Ishikawa (cell line): ENCODE measurements around the gene TRPM3.

Experiments used
- CEBPB ChIP-seq: IDR thresholded peaks from 2 replicates; pipeline ENCODE4 v1.6.1; 2012
- CREB1 ChIP-seq: IDR thresholded peaks from 2 replicates; pipeline ENCODE4 v1.6.1; 2012; ENCODE audit warnings: low read depth
- EGR1 ChIP-seq: IDR thresholded peaks from 2 replicates; pipeline ENCODE4 v1.6.1; 2012
- EP300 ChIP-seq: IDR thresholded peaks from 2 replicates; pipeline ENCODE4 v1.6.1; 2012; ENCODE audit warnings: borderline replicate concordance
- FOXM1 ChIP-seq: IDR thresholded peaks from 2 replicates; pipeline ENCODE4 v1.6.1; 2012; ENCODE audit warnings: low read depth, borderline replicate concordance
- NFIC ChIP-seq: IDR thresholded peaks from 2 replicates; pipeline ENCODE4 v1.6.1; 2012
- RAD21 ChIP-seq: IDR thresholded peaks from 2 replicates; pipeline ENCODE4 v1.6.1; 2012; ENCODE audit warnings: low read depth
- REST ChIP-seq: IDR thresholded peaks from 2 replicates; pipeline ENCODE4 v1.6.1; 2012; ENCODE audit warnings: low read depth, mild to moderate bottlenecking
- TAF1 ChIP-seq: IDR thresholded peaks from 2 replicates; pipeline ENCODE4 v1.6.1; 2012; ENCODE audit warnings: low read depth, mild to moderate bottlenecking
- TF ChIP-seq, protein P1 (sequence below): IDR thresholded peaks from 2 replicates; pipeline ENCODE4 v1.6.1; 2012
- TF ChIP-seq, protein P2 (sequence below): IDR thresholded peaks from 2 replicates; pipeline ENCODE4 v1.6.1; 2012

GRCh38 chr9:70747261-70747718 lies 374.1 kb downstream of the TRPM3 start:
- no peak for TF ChIP-seq CEBPB
- TF ChIP-seq CREB1 = no peak
- TF ChIP-seq, protein P1, sequence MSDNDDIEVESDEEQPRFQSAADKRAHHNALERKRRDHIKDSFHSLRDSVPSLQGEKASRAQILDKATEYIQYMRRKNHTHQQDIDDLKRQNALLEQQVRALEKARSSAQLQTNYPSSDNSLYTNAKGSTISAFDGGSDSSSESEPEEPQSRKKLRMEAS = no peak
- no peak for TF ChIP-seq RAD21
- TF ChIP-seq FOXM1 = no peak
- no peak for TF ChIP-seq TAF1
- TF ChIP-seq, protein P2, sequence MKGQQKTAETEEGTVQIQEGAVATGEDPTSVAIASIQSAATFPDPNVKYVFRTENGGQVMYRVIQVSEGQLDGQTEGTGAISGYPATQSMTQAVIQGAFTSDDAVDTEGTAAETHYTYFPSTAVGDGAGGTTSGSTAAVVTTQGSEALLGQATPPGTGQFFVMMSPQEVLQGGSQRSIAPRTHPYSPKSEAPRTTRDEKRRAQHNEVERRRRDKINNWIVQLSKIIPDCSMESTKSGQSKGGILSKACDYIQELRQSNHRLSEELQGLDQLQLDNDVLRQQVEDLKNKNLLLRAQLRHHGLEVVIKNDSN = no peak
- TF ChIP-seq EP300 = no peak
- TF ChIP-seq REST = no peak
- no peak for TF ChIP-seq NFIC
- TF ChIP-seq EGR1 = no peak
